Measurements from ENCODE around the gene KIFAP3. TPM values are rescaled to one million over a fixed set of nuclear protein-coding genes. Genes with fewer than 3 reads are reported as not detected.
"Not testable (repeated sequence)": the region's sequence is repeated elsewhere in the genome, so short reads cannot be mapped to it uniquely, and the experiment has no call there.

Gene KIFAP3
- total RNA-seq, 1 donor, result 14.5 TPM

- DNase-seq (ENCODE audit: low read depth in 2 of 3, low spot score in 2 of 3), result peak in 1 of 3 donors; percentile 26
Observed at GRCh38 chr1:169892927-169893644, 181.4 kb downstream of the KIFAP3 start.

DNA sequence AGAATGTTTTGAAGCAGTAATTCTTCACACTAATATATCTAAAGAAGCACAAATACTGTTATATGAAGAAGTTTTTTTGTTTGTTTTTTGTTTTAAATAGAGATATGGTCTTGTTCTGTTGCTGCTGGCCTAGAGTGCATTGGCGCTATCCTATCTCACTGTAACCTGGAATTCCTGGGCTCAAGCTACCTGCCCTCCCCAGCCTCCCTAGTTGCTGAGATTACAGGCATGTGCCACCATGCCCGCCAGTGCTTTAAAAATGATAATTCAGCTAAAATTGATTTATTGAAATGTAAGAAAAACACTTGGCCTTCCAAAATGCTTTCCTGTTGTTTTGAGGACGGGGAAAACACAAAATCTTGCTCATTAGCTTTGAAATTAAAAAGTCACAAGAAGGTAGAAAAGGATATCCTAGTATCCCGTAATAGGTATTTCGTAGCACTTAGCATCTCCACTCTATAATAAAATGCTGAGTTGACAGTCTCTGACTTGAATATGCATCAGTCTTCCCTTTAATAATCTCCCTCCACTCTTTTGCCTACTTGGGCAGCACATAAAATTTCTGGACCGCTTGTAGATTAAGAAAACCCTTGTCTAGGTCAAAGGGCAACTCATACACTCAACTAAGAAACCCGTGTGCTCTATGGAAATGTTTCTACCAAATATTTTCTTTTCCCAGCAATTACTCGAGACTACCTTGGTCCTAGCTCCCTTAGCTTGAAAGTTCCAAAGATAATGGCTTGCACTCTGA is 182.1 kb downstream of the KIFAP3 start:
- no peak for DNase-seq (ENCODE audit: low read depth in 2 of 3, low spot score in 2 of 3)

DNA sequence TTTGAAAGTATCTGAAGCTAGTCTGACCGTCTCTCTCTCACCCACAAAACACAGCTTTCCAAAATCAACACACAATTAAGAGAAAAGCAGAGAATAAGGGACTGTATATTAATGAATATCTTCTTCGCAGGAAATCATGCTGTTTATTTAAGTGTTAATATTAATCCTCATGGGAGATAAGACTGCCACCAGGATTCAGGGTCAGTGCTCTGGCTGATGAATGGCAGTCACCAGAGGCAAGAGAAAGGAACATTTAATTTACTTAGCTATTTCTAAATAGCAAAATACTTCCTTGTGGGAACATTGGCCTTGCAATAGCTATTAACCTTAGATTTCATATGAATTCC is 183.0 kb downstream of the KIFAP3 start:
- DNase-seq (ENCODE audit: low read depth in 2 of 3, low spot score in 2 of 3), result no peak

DNA sequence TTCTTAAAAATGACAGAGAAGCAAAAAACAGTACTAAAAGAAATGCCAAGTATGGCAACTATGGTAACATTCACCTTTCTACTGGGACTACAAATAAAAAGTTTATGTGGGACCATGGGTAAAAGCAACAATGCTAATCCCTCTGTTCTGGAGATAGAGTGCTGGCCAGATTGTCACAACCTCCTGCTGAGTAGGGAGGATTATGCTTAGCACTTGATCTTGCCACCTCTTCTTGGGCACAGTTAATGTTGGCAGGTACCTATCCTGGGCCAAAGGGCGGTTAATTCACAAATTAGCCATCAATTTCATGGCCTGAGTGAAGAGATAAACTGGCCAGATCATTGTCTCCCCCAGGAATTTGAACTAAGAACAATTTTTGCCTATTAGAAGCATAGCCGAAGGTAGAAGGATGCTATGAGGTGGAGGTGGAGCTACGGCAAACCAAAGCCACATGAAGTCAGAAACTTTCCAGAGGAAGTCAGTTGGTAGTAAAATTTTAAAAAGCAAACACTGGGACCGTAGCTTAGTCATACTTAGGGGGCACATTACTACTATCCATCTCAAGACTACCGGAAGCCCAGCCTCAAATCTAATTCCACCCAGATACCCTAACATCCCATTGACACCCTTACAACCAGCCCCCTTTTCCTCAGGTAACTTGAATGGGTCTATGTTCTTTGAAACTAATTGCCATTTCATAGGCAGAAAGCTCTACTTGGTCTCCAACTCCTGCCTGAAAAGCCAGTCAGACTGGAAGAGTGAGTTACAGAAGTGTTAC is 183.5 kb downstream of the KIFAP3 start:
- DNase-seq (ENCODE audit: low read depth in 2 of 3, low spot score in 2 of 3), result peak in 2 of 3 donors; percentile 65 to 82

DNA sequence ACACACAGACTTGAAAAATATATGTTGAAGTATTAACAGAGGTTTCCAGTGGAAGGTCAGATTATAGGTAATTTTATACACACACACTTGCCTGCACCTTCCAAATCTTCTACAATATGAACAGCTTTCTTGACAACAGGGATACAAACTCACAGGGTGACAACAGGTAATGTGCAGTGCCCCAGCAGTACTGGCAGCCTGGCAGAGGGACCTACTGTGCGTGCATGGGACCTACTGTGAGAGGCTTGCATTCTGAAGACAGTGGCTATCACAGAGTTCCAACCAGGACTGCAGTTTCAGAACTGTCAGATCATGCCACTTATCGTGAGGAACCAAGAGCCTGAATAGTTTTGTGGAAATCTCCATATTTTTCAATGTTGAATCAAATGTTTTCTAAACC is 184.6 kb downstream of the KIFAP3 start:
- DNase-seq (ENCODE audit: low read depth in 2 of 3, low spot score in 2 of 3), result no peak

DNA sequence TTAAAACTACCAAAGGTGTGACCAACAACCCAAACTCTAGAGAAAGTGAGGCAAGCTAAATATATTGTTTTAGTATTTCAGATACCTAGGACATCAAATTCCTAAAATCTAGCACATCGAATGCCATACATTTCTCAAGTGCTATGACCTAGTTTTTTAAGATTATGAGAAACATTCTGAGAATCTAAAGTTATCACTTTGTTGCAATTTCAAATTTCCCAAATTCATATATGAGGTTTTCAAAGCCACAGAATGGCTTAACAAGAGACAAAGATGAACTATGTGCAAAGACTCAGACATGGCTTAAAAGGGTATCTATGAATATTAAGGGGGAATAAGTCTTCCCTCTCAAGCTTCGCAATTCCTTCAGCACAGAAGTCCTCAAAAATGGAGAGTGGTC is 187.6 kb downstream of the KIFAP3 start:
- DNase-seq (ENCODE audit: low read depth in 2 of 3, low spot score in 2 of 3), result no peak

DNA sequence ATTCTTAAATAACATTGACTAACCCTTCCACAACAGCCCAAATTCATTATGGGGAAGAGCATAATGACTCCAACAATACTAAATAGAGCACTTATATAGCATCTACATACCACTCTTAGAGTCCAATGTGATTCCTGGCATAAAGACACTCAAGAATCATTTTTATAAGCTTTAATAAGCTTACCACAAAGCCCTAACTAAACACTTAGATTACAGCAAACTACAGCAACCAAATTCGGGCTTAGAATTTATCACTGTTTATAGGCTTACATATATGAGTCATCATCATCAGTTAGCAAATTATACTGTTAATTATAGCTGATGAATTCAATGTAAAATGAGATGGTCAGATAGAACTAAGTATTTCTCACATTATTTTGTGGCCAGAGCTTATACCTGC is 188.1 kb downstream of the KIFAP3 start:
- no peak for DNase-seq (ENCODE audit: low read depth in 2 of 3, low spot score in 2 of 3)

DNA sequence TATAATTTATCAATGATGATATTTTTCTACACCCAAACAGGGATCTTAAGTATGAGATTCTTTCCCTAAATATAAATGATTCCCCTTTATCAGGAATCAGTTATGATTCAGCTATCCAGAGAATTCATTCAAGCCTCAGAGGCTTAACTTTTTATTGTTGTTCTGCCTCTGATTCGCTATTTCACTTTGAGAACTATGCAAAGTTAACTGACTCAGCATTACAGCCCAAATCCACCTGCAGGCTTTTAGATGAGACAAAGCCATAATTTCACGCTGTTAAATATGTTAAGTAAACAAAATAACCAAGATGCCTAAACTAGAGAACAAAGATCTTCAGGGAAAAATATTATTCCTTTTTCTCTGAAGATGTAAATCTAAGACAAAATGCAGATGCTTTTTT is 189.3 kb downstream of the KIFAP3 start:
- no peak for DNase-seq (ENCODE audit: low read depth in 2 of 3, low spot score in 2 of 3)

DNA sequence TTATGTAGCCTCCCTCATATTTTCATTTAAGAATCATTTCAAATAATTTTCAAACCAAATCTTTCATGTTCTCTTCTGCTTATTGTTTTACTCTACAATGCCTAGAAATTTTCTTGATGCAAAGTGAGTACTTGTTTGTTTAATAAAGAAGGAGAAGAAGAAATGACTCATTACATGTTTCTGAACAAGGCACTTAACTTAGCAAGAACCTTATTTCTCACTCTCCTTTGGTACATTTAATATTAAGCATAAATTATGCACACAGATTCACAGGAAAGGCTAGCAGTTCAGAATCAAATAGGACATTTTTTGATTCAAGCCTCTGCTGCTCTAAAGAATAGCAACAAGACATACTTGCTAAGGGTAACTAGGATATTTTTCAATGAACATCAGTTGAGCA is 189.9 kb downstream of the KIFAP3 start:
- no peak for DNase-seq (ENCODE audit: low read depth in 2 of 3, low spot score in 2 of 3)

- DNase-seq (ENCODE audit: low read depth in 2 of 3, low spot score in 2 of 3), result no peak
Observed at GRCh38 chr1:169882039-169882511, 192.4 kb downstream of the KIFAP3 start.

DNA sequence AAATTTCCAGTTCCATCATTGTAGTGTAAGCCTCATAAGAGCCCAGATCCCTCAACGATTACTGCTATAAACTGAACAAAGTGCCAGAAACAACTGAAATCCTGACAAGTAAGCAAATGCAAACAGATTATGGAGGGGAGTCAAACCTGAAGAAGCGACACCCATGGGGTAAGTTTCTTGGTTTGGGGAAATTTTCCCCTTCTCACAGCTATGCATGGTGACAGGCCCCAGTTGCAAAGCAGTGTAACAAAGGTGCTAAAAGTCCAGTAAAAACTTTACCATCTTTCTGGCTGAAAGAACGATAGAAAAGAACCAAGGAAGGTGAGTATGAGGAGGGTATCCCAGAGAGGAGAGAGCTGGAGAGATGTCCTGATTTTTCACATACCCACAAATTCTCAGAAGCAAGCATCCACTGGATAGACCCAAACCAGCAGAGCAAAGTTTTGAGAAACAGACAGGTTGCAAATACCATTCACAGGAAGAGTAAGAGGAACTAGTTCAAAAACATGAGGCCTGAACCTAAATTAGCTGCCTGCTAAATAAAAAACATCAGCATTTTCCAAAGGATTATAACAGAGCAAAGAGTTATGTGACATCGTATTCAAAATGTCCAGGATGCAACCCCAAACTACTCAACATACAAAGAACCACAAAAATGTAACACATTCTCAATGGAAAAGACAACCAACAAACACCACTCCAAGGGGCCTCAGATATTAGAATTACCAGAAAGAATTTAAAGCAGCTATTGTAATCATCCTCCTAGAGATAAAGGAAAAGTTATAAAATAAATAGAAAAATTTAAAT is 195.3 kb downstream of the KIFAP3 start:
- DNase-seq (ENCODE audit: low read depth in 2 of 3, low spot score in 2 of 3), result no peak

DNA sequence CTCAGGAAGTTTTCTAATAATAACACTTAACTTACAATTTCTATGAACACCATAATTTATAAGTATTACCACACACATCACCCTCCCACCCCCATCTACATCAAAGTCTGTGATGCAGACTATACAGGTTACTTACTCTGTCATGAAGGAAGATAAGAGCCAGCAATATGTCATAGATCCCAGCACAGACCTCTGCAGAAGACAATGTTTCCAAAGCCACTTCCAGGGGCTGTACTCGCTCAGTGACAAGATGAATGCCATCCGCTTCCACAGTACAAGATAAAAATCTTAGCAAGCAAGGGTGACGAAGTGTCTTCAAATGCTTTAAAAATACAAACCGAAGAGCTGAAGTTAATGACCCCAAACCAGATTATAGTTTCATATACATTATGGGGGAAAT is 196.0 kb downstream of the KIFAP3 start:
- no peak for DNase-seq (ENCODE audit: low read depth in 2 of 3, low spot score in 2 of 3)

GRCh38 chr1:169877800-169878491 is 196.5 kb downstream of the KIFAP3 start:
- no peak for DNase-seq (ENCODE audit: low read depth in 2 of 3, low spot score in 2 of 3)

GRCh38 chr1:169874229-169874628 is 200.3 kb downstream of the KIFAP3 start:
- DNase-seq (ENCODE audit: low read depth in 2 of 3, low spot score in 2 of 3), result no peak

- no peak for DNase-seq (ENCODE audit: low read depth in 2 of 3, low spot score in 2 of 3)
Observed at GRCh38 chr1:169873582-169874199, 200.8 kb downstream of the KIFAP3 start.

- DNase-seq (ENCODE audit: low read depth in 2 of 3, low spot score in 2 of 3), result no peak
Observed at GRCh38 chr1:169872906-169873305, 201.6 kb downstream of the KIFAP3 start.

DNA sequence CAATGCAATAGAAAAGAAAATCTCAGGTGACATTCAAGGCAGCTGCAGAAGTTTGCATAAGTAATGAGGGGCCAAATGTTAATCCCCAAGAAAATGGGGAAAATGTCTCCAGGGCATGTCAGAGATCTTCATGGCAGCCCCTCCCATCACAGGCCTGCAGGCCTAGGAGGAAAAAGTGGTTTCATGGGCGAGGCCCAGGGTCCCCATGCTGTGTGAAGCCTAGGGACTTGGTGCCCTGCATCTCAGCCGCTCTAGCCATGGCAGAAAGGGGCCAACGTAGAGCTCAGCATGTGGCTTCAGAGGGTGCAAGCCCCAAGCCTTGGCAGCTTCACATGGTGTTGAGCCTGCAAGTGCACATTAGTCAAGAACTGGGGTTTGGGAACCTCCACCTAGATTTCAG is 202.5 kb downstream of the KIFAP3 start:
- DNase-seq (ENCODE audit: low read depth in 2 of 3, low spot score in 2 of 3), result not testable (repeated sequence)

Measured in hematopoietic multipotent progenitor cell (in vitro differentiated cells).